PC-3 (cell line): Measurements from ENCODE around the gene ZDHHC18.

Experiments
- CTCF ChIP-seq: fragments of 300-600 bp; sonication (generic); conservative IDR thresholded peaks from 2 replicates; pipeline ENCODE4 v1.5.1; 2017; ENCODE audit warnings: antibody characterized with exemption, low read depth, mild to moderate bottlenecking, low read length
- EZH2 ChIP-seq: fragments of 300-600 bp; sonication (generic); IDR thresholded peaks from one replicate; pipeline ENCODE4 v1.6.1; 2017; ENCODE audit warnings: antibody characterized with exemption, mild to moderate bottlenecking, low read length; ENCODE audit not compliant: unreplicated experiment
- EZH2phosphoT487 ChIP-seq: fragments of 300-600 bp; sonication (generic); IDR thresholded peaks from 2 replicates; pipeline ENCODE4 v1.6.1; 2018; ENCODE audit warnings: mild to moderate bottlenecking, antibody characterized with exemption, low read length, borderline replicate concordance

GRCh38 chr1:26894263-26894662 is 67.8 kb downstream of the ZDHHC18 start:
- TF ChIP-seq EZH2 (no peak), CTCF (no peak), EZH2phosphoT487 (no peak)
